Measurements from ENCODE around the gene BCAS1.

BCAS1 gene

GRCh38 chr20:54113566-54113965, 43.2 kb upstream of the BCAS1 start:
- no peak for TF ChIP-seq CTCF (IDR thresholded peaks at IDR 0.05; ENCODE audit: low read depth, low read length)
- no peak overlapping the region for H3K4me3 ChIP-seq (ENCODE audit: low read depth, low read length)

- no peak for TF ChIP-seq CTCF (IDR thresholded peaks at IDR 0.05; ENCODE audit: low read depth, low read length)
Observed at GRCh38 chr20:54112221-54112884, 42.0 kb upstream of the BCAS1 start.

GRCh38 chr20:54111460-54111859, 41.1 kb upstream of the BCAS1 start:
- H3K4me3 ChIP-seq (ENCODE audit: low read depth, low read length) = no peak overlapping the region
- TF ChIP-seq CTCF (IDR thresholded peaks at IDR 0.05; ENCODE audit: low read depth, low read length) = no peak

More at GRCh38 chr20:54112221-54112884, 42.0 kb upstream of the BCAS1 start:
- no peak overlapping the region for H3K4me3 ChIP-seq (ENCODE audit: low read depth, low read length)

GRCh38 chr20:54110457-54110856, 40.1 kb upstream of the BCAS1 start:
- no peak for TF ChIP-seq CTCF (IDR thresholded peaks at IDR 0.05; ENCODE audit: low read depth, low read length)
- H3K4me3 ChIP-seq (ENCODE audit: low read depth, low read length) = no peak overlapping the region

GRCh38 chr20:54110041-54110440, 39.6 kb upstream of the BCAS1 start:
- H3K4me3 ChIP-seq (ENCODE audit: low read depth, low read length) = no peak overlapping the region
- TF ChIP-seq CTCF (IDR thresholded peaks at IDR 0.05; ENCODE audit: low read depth, low read length) = no peak

GRCh38 chr20:54108817-54109216, 38.4 kb upstream of the BCAS1 start:
- TF ChIP-seq CTCF (IDR thresholded peaks at IDR 0.05; ENCODE audit: low read depth, low read length) = no peak

GRCh38 chr20:54108326-54108642, 37.9 kb upstream of the BCAS1 start:
- H3K4me3 ChIP-seq (ENCODE audit: low read depth, low read length) = no peak overlapping the region
- TF ChIP-seq CTCF (IDR thresholded peaks at IDR 0.05; ENCODE audit: low read depth, low read length) = no peak

More at GRCh38 chr20:54108817-54109216, 38.4 kb upstream of the BCAS1 start:
- H3K4me3 ChIP-seq (ENCODE audit: low read depth, low read length) = no peak overlapping the region

All from WI38 (cell line).